ENCODE data around the gene PPP1R1B. TPM values are rescaled to one million over a fixed set of nuclear protein-coding genes. Genes with fewer than 3 reads are reported as not detected.
A peak's percentile ranks its signal among the peaks of the same experiment; 100 is the strongest.

Gene PPP1R1B
- total and polyA plus RNA-seq, 7 donors, result 0.10 to 1.6 (median 0.29) TPM; not detected in 1

DNA sequence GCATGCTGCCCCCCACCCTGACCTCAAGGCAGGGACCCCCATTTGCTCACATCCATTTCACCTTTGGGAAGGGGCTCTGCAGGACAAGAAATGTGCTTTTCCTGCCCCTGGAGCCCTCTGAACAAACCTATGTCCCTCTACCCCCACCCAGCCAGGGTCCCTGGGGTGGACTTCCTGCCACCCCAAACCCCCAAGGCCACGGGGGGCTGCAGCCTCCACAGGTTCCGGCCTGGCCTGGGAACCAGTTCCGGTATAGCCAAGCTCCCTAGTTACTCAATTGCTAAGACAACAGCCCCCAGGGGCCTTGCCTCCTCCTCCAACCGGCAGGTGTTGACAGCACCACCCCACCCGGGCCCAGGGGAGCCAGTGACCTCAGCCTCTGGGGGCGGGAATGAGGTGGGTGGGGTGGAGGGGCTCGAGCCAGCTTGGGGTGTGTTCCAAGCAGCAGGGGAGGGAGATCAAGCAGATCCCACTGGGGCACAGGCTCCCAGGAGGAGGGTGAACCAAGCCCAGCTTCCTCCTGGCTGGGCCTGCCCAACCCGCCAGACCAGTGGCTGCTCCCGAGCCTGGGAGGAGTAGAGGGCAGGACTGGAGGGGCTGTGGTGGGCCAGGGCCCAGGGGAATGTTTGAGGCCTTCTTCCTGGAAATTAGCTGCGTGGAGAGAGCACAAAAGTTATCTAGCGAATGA is 48.1 kb downstream of the PPP1R1B start:
- Histone ChIP-seq H3K36me3 (ENCODE audit: insufficient read depth in 1 of 2, low read depth in 1 of 2) (no peaks in the 10 kb centered on the region), H3K4me3 (no peak overlapping the region), H3K4me1 (peaks cover 68% of the 10 kb centered on the region), H3K27me3 (ENCODE audit: insufficient read depth in 3 of 3, low read length in 2 of 3) (no peaks in the 10 kb centered on the region), H3K27ac (peak overlapping the region; percentile 89), H3K9me3 (no peaks in the 10 kb centered on the region)
- DNase-seq (peak in 1 of 2 donors; percentile 63), ATAC-seq (no peak)
- TF ChIP-seq, protein P1, sequence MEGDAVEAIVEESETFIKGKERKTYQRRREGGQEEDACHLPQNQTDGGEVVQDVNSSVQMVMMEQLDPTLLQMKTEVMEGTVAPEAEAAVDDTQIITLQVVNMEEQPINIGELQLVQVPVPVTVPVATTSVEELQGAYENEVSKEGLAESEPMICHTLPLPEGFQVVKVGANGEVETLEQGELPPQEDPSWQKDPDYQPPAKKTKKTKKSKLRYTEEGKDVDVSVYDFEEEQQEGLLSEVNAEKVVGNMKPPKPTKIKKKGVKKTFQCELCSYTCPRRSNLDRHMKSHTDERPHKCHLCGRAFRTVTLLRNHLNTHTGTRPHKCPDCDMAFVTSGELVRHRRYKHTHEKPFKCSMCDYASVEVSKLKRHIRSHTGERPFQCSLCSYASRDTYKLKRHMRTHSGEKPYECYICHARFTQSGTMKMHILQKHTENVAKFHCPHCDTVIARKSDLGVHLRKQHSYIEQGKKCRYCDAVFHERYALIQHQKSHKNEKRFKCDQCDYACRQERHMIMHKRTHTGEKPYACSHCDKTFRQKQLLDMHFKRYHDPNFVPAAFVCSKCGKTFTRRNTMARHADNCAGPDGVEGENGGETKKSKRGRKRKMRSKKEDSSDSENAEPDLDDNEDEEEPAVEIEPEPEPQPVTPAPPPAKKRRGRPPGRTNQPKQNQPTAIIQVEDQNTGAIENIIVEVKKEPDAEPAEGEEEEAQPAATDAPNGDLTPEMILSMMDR (IDR thresholded peaks at IDR 0.05), result no peak
- 28 to 38% (median 32%) methylated on average over 11 of the region's 11 CpGs for WGBS, 3 donors
- intact Hi-C loops (cut with DNase I), result loop anchor here (5.0 kb wide), 3 partner anchors 38 to 57 kb away; partner anchors contain the start of genes MIEN1 (in 2 of the 2) and STARD3 (in 1 of the 2)

DNA sequence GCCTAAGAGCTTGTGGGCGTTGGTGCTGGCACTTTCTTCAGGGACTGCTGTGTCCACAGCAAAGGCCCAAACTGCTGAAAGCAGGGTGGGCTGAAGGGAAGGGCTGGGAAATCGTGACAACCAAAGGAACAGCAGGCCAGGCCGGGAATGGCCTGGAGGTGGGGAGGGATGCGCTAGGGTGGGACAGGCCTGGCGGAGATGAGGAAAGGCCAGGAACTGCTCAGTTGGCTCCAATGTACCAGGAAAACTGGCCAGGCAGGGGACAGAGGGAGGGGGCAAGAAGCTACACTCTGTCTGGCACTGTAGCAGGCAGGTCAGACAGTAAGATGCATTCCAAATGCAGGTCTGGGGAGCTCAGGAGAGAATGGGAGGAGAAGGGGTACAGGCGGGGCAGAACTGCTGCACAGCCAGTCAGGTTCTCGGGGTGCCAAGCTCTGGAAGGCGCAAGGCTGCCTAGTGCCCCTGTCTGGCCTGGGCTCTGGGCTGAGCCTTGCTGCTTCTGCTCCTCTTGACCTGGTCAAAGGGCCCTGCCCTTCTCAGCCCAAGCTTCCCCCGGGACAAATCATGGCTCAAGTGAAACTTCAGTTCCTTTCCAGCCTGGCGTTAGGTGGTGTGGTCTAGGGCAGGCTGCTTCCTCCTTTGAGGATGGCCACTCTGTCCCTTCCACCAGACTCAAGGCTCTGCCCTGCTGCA is 48.8 kb downstream of the PPP1R1B start:
- H3K27me3 ChIP-seq (ENCODE audit: insufficient read depth in 3 of 3, low read length in 2 of 3), result no peaks in the 10 kb centered on the region
- H3K4me3 ChIP-seq, result no peak overlapping the region
- intact Hi-C loops (cut with DNase I), result loop anchor here in 1 of 2 donors (5.0 kb wide), 1 partner anchor 57 kb away; the partner anchor contains the start of gene MIEN1
- ATAC-seq (no peak), DNase-seq (peak in 1 of 2 donors; percentile 51)
- H3K27ac ChIP-seq, result peak overlapping the region; percentile 89
- H3K36me3 ChIP-seq (ENCODE audit: insufficient read depth in 1 of 2, low read depth in 1 of 2), result no peaks in the 10 kb centered on the region
- TF ChIP-seq, protein P1 (IDR thresholded peaks at IDR 0.05), result no peak
- no peaks in the 10 kb centered on the region for H3K9me3 ChIP-seq
- WGBS, 3 donors, result 67 to 80% (median 67%) methylated on average over 10 of the region's 10 CpGs
- peaks cover 72% of the 10 kb centered on the region for H3K4me1 ChIP-seq

DNA sequence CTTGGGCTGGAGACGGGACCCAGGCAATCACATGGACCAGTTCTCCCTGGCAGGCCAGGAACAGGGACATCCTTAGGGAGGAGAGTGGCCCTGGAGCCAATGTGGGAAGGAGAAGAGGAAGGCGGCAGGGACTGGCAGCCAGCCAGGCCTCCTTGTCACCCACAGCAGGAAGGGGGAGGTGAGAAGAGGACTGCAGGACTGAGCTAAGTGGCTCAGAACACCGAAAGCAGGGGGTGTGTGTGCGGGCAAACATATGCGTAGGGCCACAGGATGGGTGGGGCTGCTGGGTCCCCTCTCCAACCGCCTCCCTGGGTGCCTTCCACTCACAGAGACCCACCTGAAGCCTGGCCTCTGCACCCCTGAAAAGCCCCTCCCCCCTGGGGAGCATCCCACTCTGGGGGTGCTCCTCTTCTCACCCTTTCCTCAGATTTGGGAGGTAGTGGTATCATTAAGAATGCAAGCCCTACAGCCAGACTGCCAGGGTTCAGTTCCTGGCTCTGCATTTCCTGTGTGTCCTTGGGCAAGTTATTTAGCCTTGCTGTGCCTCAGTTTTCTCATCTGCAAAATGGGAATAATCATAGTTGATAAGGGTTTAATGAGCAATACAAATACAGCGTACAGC is 49.6 kb downstream of the PPP1R1B start:
- TF ChIP-seq, protein P1 (IDR thresholded peaks at IDR 0.05), result no peak
- Histone ChIP-seq H3K27me3 (ENCODE audit: insufficient read depth in 3 of 3, low read length in 2 of 3) (no peaks in the 10 kb centered on the region), H3K4me1 (peaks cover 64% of the 10 kb centered on the region), H3K9me3 (no peaks in the 10 kb centered on the region), H3K36me3 (ENCODE audit: insufficient read depth in 1 of 2, low read depth in 1 of 2) (peaks cover 2 to 4% of the 10 kb centered on the region in 2 donors), H3K4me3 (no peak overlapping the region), H3K27ac (peak overlapping the region; percentile 89)
- ATAC-seq (peak in 2 of 4 donors; percentile 25 to 42), DNase-seq (peak in 1 of 2 donors; percentile 86)
- WGBS, 3 donors, result 36 to 48% (median 38%) methylated on average over 5 to 7 of the region's 7 CpGs
- intact Hi-C loops (cut with DNase I), result loop anchor here in 1 of 2 donors (5.0 kb wide), 1 partner anchor 56 kb away; the partner anchor contains the start of gene MIEN1

DNA sequence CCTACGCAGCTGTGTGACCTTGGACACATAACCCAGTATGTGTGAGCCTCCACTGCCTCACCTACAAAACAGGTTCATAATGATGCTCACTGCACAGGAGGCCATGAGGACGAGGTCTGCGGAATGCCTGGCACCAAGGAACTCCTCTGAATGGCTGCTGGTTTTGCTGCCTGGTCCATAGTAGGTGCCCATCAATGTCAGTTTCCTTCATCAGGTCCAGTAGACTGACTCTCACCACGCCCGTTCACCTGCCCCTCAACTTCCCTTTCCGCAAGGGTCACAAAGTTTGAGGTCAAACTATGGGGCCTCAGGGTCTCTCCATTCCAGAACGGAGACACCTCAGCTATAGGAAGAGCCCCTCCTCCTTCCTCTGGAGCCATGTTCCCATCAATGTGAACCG is 50.3 kb downstream of the PPP1R1B start:
- peak in 1 of 2 donors; percentile 23 for DNase-seq
- peak overlapping the region; percentile 34 for H3K4me3 ChIP-seq
- no peak for ATAC-seq
- intact Hi-C loops (cut with DNase I), result loop anchor here in 1 of 2 donors (5.0 kb wide), 1 partner anchor 55 kb away; the partner anchor contains the start of gene MIEN1
- TF ChIP-seq, protein P1 (IDR thresholded peaks at IDR 0.05), result no peak
- no peaks in the 10 kb centered on the region for H3K9me3 ChIP-seq
- H3K27ac ChIP-seq, result peak overlapping the region; percentile 89
- no peaks in the 10 kb centered on the region for H3K27me3 ChIP-seq (ENCODE audit: insufficient read depth in 3 of 3, low read length in 2 of 3)
- H3K36me3 ChIP-seq (ENCODE audit: insufficient read depth in 1 of 2, low read depth in 1 of 2), result peaks cover 2 to 4% of the 10 kb centered on the region in 2 donors
- peaks cover 60% of the 10 kb centered on the region for H3K4me1 ChIP-seq
- WGBS, 3 donors, result 50 to 64% (median 51%) methylated on average over 8 of the region's 8 CpGs
